ENCODE measurements around the gene COL15A1.

DNA sequence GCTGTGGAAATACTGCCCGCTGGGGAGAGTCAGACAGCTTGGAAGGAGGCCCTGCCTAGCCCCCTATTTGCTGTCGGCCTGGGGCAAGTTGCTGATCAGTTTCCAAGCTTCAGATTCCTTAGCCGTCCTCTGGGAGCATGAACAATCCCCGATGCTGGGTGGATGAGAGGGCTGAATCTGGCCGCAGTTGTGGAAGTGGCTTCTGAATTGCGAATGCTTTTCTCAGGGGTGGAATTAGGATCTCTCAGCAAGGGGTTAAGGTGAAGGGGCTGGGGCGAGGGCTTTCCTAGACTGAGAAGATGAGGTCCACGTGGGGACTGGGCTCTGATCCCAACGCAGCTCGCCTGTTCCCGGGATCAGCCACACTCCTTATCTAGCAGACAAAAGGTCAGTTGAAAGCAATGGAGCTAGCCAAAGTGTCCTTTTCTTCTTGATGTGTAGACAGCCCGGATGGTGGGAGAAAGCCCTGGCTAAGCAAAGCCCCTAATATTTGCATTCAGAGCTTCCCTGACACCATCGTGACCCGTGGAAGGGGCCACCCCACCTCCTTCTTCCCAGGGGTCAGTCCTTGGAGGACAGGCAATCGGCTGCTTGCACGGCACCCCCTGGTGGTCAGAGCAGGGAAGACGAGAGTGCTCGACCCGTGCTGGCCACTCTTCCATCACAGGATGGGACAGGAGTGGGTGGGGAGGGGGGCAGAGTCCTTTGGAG is 54.9 kb downstream of the COL15A1 start:
- TF ChIP-seq, protein P1, sequence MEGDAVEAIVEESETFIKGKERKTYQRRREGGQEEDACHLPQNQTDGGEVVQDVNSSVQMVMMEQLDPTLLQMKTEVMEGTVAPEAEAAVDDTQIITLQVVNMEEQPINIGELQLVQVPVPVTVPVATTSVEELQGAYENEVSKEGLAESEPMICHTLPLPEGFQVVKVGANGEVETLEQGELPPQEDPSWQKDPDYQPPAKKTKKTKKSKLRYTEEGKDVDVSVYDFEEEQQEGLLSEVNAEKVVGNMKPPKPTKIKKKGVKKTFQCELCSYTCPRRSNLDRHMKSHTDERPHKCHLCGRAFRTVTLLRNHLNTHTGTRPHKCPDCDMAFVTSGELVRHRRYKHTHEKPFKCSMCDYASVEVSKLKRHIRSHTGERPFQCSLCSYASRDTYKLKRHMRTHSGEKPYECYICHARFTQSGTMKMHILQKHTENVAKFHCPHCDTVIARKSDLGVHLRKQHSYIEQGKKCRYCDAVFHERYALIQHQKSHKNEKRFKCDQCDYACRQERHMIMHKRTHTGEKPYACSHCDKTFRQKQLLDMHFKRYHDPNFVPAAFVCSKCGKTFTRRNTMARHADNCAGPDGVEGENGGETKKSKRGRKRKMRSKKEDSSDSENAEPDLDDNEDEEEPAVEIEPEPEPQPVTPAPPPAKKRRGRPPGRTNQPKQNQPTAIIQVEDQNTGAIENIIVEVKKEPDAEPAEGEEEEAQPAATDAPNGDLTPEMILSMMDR (IDR thresholded peaks at IDR 0.05), result peak; percentile 84 to 94 (median 89)
- TF ChIP-seq POLR2A (IDR thresholded peaks at IDR 0.05; ENCODE audit: low read depth) (no peak), POLR2AphosphoS5 (IDR thresholded peaks at IDR 0.05) (peak; percentile 42 to 66)

Data from esophagus muscularis mucosa (tissue), 3 donors.